Middle frontal gyrus (tissue), 1 donor: Measurements from ENCODE around the gene ITGA11.

ENCODE experiments used
- DNase-seq: peaks from one replicate; pipeline ENCODE4 v3.0.0-alpha.2; 2015; ENCODE audit warnings: low spot score; ENCODE audit errors: extremely low spot score

Gene ITGA11

GRCh38 chr15:68295014-68295805 lies 136.8 kb downstream of the ITGA11 start:
- no peak for DNase-seq

GRCh38 chr15:68292967-68293366 lies 139.0 kb downstream of the ITGA11 start:
- no peak for DNase-seq

GRCh38 chr15:68292157-68292781 lies 139.7 kb downstream of the ITGA11 start:
- DNase-seq = no peak

GRCh38 chr15:68290715-68291114 lies 141.2 kb downstream of the ITGA11 start:
- DNase-seq = no peak

- DNase-seq = no peak
Observed at GRCh38 chr15:68289621-68290352, 142.2 kb downstream of the ITGA11 start.

DNA sequence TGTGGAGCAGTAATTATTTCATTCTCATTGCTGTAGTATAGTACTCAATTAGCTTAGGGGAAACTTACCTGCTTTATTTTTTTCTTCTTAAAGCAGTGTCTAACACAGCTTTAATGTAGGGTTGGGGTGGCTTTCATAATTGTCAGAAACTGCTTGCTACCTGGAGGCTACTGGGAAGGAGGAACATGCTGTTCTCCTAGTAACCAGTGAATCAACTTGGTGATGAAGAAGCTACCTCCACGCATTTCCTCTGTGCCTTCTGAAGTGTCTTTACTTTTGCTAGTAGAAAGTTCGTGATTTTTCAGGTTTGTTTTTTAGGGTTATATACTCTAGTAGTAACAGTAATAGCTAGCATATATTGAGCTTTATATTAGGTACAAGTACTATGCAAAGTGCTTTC lies 142.9 kb downstream of the ITGA11 start:
- no peak for DNase-seq

DNA sequence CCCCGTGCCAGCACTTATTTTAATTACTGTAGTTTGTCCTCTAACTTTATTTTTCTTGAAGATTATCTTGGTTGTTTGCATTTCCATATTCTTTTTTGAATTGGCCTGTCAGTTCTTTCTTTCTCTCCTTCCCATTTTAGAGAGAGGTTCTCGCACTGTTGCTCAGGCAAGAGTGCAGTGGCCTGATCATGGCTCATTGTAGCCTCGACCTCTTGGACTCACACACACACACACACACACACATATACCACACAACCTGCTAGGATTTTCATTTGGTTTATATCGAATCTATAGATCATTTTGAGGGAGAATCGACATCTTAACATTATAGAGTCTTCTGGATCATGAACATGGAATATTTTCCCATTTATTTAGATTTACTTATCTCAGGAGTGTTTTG lies 145.7 kb downstream of the ITGA11 start:
- DNase-seq = no peak

GRCh38 chr15:68285259-68285980 lies 146.5 kb downstream of the ITGA11 start:
- no peak for DNase-seq

DNA sequence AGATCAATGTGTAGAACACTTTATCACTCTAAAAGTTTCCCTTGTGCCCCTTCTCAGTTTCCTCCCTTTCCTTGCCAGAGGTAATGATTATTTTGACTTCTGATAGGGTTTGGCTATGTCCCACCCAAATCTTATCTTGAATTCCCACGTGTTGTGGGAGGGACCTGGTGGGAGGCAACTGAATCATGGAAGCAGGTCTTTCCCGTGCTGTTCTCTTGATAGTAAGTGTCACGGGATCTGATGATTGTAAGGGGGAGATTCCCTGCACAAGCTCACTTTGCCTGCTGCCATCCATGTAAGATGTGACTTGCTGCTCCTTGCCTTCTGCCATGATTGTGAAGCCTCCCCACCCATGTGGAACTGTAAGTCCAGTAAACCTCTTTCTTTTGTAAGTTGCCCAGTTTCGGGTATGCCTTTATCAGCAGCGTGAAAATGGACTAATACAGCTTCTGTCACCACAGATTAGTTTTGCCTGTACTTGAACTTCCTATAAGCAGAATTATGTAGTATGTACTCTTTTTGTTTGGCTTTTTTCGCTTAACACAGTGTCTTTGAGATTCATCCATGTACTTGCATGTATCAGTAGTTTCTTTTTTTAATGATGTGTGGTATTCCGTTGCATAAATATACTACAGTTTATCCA lies 147.2 kb downstream of the ITGA11 start:
- no peak for DNase-seq

DNA sequence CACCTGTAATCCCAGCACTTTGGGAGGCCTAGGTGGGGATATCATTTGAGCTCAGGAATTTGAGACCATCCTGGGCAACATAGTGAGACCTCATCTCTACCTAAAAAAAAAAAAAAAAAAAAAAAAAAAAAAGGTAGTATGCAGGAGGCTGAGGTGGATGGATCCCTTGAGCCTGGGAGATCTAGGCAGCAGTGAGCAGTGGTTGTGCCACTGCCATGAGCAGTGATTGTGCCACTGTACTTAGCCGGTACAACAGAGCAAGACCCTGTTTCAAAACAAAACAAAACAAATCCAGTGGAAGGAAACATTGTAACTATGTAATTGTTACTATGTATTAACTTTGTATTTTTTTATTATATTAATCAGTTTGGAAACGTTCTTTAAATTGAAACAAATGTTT lies 148.6 kb downstream of the ITGA11 start:
- no peak for DNase-seq

- no peak for DNase-seq
Observed at GRCh38 chr15:68281008-68281407, 151.0 kb downstream of the ITGA11 start.

GRCh38 chr15:68279779-68280753 lies 151.9 kb downstream of the ITGA11 start:
- DNase-seq = no peak

DNA sequence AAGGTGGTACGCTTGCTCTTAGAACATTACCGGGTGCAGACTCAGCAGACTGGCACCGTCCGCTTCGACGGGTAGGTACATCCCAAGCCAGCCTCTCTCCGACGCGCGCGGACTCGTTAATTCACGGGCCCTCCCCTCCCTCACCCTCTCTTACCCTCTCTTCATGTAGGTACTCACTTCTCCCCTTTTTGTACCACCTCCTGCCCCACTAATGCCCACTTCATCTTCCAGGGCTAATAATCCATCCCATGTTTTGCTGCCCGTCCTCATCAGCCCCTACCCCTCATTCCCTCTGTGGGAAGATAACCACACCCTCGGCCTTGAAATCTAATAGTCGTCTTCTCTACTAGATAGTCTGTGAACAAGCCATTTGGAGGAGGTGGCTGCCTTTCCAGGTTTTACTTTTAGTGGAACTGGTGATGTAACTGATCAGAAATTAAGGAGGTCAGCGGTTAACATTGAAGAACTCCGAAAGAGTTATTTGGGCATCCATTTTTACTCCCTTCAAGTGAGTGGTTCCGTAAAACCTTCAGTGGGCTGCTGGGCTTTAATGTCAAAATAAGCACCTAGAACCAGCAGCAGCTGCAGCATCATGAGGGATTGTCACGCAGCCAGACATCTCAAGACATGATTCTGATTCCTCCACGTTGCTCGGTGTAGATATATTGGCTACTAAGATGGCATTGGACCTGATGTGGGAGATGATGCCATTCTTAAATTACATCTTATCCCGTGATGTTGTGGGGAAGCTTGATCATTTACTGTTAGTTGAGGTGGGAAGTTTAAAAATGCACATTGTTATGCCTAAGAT lies 153.2 kb downstream of the ITGA11 start:
- DNase-seq = no peak

GRCh38 chr15:68278345-68278594 lies 153.7 kb downstream of the ITGA11 start:
- DNase-seq = no peak

GRCh38 chr15:68277603-68278344 lies 154.2 kb downstream of the ITGA11 start, which contains the start of gene FEM1B:
Gene FEM1B (plus strand): TSS chr15:68277745. CDS start chr15:68278418, 673 bp downstream.
- DNase-seq = peak; percentile 83

DNA sequence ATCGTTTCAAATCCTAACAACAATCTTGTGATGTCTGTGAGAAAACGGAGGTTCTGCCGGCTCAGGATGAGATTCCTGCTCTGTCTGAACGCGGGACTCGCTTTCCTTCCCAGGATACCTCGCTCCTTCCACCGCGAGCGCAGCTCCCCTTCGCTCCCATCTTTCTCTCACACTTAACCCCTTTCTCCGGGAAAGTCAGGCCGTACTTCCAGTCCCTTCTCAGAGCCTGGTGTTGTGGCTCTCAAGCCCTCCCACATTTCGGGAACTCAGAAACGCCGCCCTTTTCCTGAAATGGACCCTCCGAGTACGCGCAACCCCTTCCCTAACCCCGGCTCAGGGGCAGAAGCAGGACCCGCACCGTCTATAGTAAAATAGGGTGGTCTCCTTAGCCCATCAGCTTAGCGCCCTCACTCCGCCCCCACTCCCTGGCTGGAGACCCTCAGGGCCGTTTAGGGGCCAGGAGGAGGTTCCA lies 154.8 kb downstream of the ITGA11 start:
- no peak for DNase-seq

GRCh38 chr15:68276668-68277067 lies 155.3 kb downstream of the ITGA11 start:
- DNase-seq = no peak

- no peak for DNase-seq
Observed at GRCh38 chr15:68275165-68275746, 156.7 kb downstream of the ITGA11 start.
